ENCODE measurements around the gene SAMD11.

The SAMD11 gene

GRCh38 chr1:910311-910880, 13.3 kb upstream of the SAMD11 start:
- peaks cover 20% of the 10 kb centered on the region for H3K27me3 Mint-ChIP-seq
- peaks cover 2% of the 10 kb centered on the region for H3K4me1 Mint-ChIP-seq (ENCODE audit: low read depth)
- H3K36me3 Mint-ChIP-seq = no peaks in the 10 kb centered on the region
- no peaks in the 10 kb centered on the region for H3K9me3 Mint-ChIP-seq (ENCODE audit: low read depth)
- no peak overlapping the region for H3K27ac Mint-ChIP-seq
- no peak overlapping the region for H3K4me3 Mint-ChIP-seq

GRCh38 chr1:910881-911721, 12.6 kb upstream of the SAMD11 start:
- Mint-ChIP-seq H3K9me3 (ENCODE audit: low read depth) (no peaks in the 10 kb centered on the region), H3K27me3 (peaks cover 19% of the 10 kb centered on the region), H3K4me1 (ENCODE audit: low read depth) (no peaks in the 10 kb centered on the region), H3K27ac (no peak overlapping the region), H3K4me3 (no peak overlapping the region), H3K36me3 (no peaks in the 10 kb centered on the region)

GRCh38 chr1:911875-912739, 11.6 kb upstream of the SAMD11 start:
- no peak overlapping the region for H3K4me3 Mint-ChIP-seq

GRCh38 chr1:912740-913301, 10.9 kb upstream of the SAMD11 start:
- H3K36me3 Mint-ChIP-seq = no peaks in the 10 kb centered on the region
- H3K4me3 Mint-ChIP-seq = no peak overlapping the region
- peaks cover 19% of the 10 kb centered on the region for H3K27me3 Mint-ChIP-seq
- H3K4me1 Mint-ChIP-seq (ENCODE audit: low read depth) = no peaks in the 10 kb centered on the region
- H3K9me3 Mint-ChIP-seq (ENCODE audit: low read depth) = no peaks in the 10 kb centered on the region
- H3K27ac Mint-ChIP-seq = no peak overlapping the region

More at GRCh38 chr1:911875-912739, 11.6 kb upstream of the SAMD11 start:
- H3K27ac Mint-ChIP-seq = no peak overlapping the region
- no peaks in the 10 kb centered on the region for H3K36me3 Mint-ChIP-seq
- H3K27me3 Mint-ChIP-seq = peaks cover 19% of the 10 kb centered on the region
- no peaks in the 10 kb centered on the region for H3K4me1 Mint-ChIP-seq (ENCODE audit: low read depth)
- no peaks in the 10 kb centered on the region for H3K9me3 Mint-ChIP-seq (ENCODE audit: low read depth)

GRCh38 chr1:913491-914130, 10.1 kb upstream of the SAMD11 start:
- Mint-ChIP-seq H3K4me1 (ENCODE audit: low read depth) (no peaks in the 10 kb centered on the region), H3K9me3 (ENCODE audit: low read depth) (no peaks in the 10 kb centered on the region), H3K27ac (no peak overlapping the region), H3K36me3 (no peaks in the 10 kb centered on the region), H3K27me3 (peaks cover 19% of the 10 kb centered on the region), H3K4me3 (no peak overlapping the region)

GRCh38 chr1:914131-914890, 9.4 kb upstream of the SAMD11 start:
- Mint-ChIP-seq H3K27ac (no peak overlapping the region), H3K4me3 (no peak overlapping the region), H3K4me1 (ENCODE audit: low read depth) (no peaks in the 10 kb centered on the region), H3K27me3 (peaks cover 19% of the 10 kb centered on the region), H3K9me3 (ENCODE audit: low read depth) (no peaks in the 10 kb centered on the region), H3K36me3 (no peaks in the 10 kb centered on the region)

- H3K27me3 Mint-ChIP-seq = peaks cover 19% of the 10 kb centered on the region
- H3K4me3 Mint-ChIP-seq = no peak overlapping the region
- H3K9me3 Mint-ChIP-seq (ENCODE audit: low read depth) = no peaks in the 10 kb centered on the region
- no peaks in the 10 kb centered on the region for H3K4me1 Mint-ChIP-seq (ENCODE audit: low read depth)
- H3K36me3 Mint-ChIP-seq = no peaks in the 10 kb centered on the region
- no peak overlapping the region for H3K27ac Mint-ChIP-seq
These were observed 8.8 kb upstream of the SAMD11 start for GRCh38 chr1:914891-915280.

GRCh38 chr1:915295-916172, 8.2 kb upstream of the SAMD11 start:
- Mint-ChIP-seq H3K27me3 (peaks cover 21% of the 10 kb centered on the region), H3K9me3 (ENCODE audit: low read depth) (no peaks in the 10 kb centered on the region), H3K27ac (no peak overlapping the region), H3K36me3 (no peaks in the 10 kb centered on the region), H3K4me3 (no peak overlapping the region), H3K4me1 (ENCODE audit: low read depth) (peaks cover 2% of the 10 kb centered on the region)

GRCh38 chr1:916173-917075, 7.3 kb upstream of the SAMD11 start:
- no peak overlapping the region for H3K27ac Mint-ChIP-seq
- H3K36me3 Mint-ChIP-seq = no peaks in the 10 kb centered on the region
- peaks cover 19% of the 10 kb centered on the region for H3K27me3 Mint-ChIP-seq
- no peak overlapping the region for H3K4me3 Mint-ChIP-seq
- no peaks in the 10 kb centered on the region for H3K9me3 Mint-ChIP-seq (ENCODE audit: low read depth)
- H3K4me1 Mint-ChIP-seq (ENCODE audit: low read depth) = peaks cover 8% of the 10 kb centered on the region

GRCh38 chr1:917076-917459, 6.7 kb upstream of the SAMD11 start:
- Mint-ChIP-seq H3K9me3 (ENCODE audit: low read depth) (no peaks in the 10 kb centered on the region), H3K4me1 (ENCODE audit: low read depth) (peaks cover 10% of the 10 kb centered on the region), H3K4me3 (no peak overlapping the region), H3K36me3 (no peaks in the 10 kb centered on the region), H3K27me3 (peaks cover 18% of the 10 kb centered on the region), H3K27ac (no peak overlapping the region)

- peaks cover 10% of the 10 kb centered on the region for H3K4me1 Mint-ChIP-seq (ENCODE audit: low read depth)
- H3K4me3 Mint-ChIP-seq = no peak overlapping the region
- no peaks in the 10 kb centered on the region for H3K36me3 Mint-ChIP-seq
- no peaks in the 10 kb centered on the region for H3K9me3 Mint-ChIP-seq (ENCODE audit: low read depth)
- no peak overlapping the region for H3K27ac Mint-ChIP-seq
- H3K27me3 Mint-ChIP-seq = peaks cover 19% of the 10 kb centered on the region
These were observed 6.1 kb upstream of the SAMD11 start for GRCh38 chr1:917466-918091.

GRCh38 chr1:918353-918752, 5.4 kb upstream of the SAMD11 start:
- no peaks in the 10 kb centered on the region for H3K9me3 Mint-ChIP-seq (ENCODE audit: low read depth)
- H3K4me3 Mint-ChIP-seq = no peak overlapping the region
- H3K36me3 Mint-ChIP-seq = no peaks in the 10 kb centered on the region
- peaks cover 19% of the 10 kb centered on the region for H3K27me3 Mint-ChIP-seq
- H3K27ac Mint-ChIP-seq = no peak overlapping the region
- H3K4me1 Mint-ChIP-seq (ENCODE audit: low read depth) = peaks cover 14% of the 10 kb centered on the region
